SK-N-SH (cell line): ENCODE results near the gene LPIN2. TPM values are rescaled to one million over a fixed set of nuclear protein-coding genes. Genes with fewer than 3 reads are reported as not detected.
A peak's percentile ranks its signal among the peaks of the same experiment; 100 is the strongest.
"Not testable (repeated sequence)": the region's sequence is repeated elsewhere in the genome, so short reads cannot be mapped to it uniquely, and the experiment has no call there.

Experiments used
- CTCF ChIA-PET: fragments of 300-600, 350-600 bp; formaldehyde crosslinking; extraction: SDS; loops from one replicate; lab custom pipeline; 2021; lab: Yijun Ruan, JAX
- POLR2A ChIA-PET: fragments of 350-600 bp; sonication (Branson Sonifier 250); formaldehyde crosslinking; extraction: SDS; loops from one replicate; lab custom pipeline; 2020; ENCODE audit warnings: antibody characterized with exemption, inconsistent platforms; lab: Yijun Ruan, JAX
- DNase-seq: peaks from one replicate; pipeline ENCODE4 v3.0.0; 2012
- H2AFZ ChIP-seq: fragments of 200-600 bp; sonication (generic); 2 replicates; pipeline ENCODE4 v1.8.1; 2016; ENCODE audit warnings: antibody characterized with exemption, mild to moderate bottlenecking, low read depth
- H3F3A ChIP-seq: fragments of 200-600 bp; sonication (generic); replicated peaks from 2 replicates; pipeline ENCODE3; 2016; ENCODE audit warnings: antibody characterized with exemption, mild to moderate bottlenecking; ENCODE audit not compliant: insufficient read depth
- H3K27ac ChIP-seq, 2 experiments: fragments of 200-500 bp in 1 of 2; fragments of 200-600 bp in 1 of 2; sonication (Bioruptor generic) in 1 of 2; sonication (generic), shearing (Covaris generic) in 1 of 2; 2 replicates each; pipeline versions ENCODE4 v1.5.1 to v1.6.1; 2014 to 2016; ENCODE audit warnings: low read depth in 2 of 2, inconsistent platforms in 1 of 2, low read length in 1 of 2, mild to moderate bottlenecking in 1 of 2, mixed read lengths in 1 of 2
- H3K27me3 ChIP-seq: fragments of 200-600 bp; sonication (generic), shearing (Covaris generic); 2 replicates; pipeline ENCODE4 v1.6.1; 2016; ENCODE audit warnings: mixed run types; ENCODE audit not compliant: insufficient read depth
- H3K36me3 ChIP-seq, 2 experiments: fragments of 200-500 bp in 1 of 2; fragments of 200-600 bp in 1 of 2; sonication (Bioruptor generic) in 1 of 2; sonication (generic) in 1 of 2; replicated peaks in 1 of 2; 2 replicates each; pipeline versions ENCODE3 to v1.5.1; 2014 to 2016; ENCODE audit warnings: low read length in 1 of 2, mild to moderate bottlenecking in 1 of 2; ENCODE audit not compliant: insufficient read depth in 2 of 2, control insufficient read depth in 1 of 2
- H3K4me1 ChIP-seq, 2 experiments: fragments of 200-500 bp in 1 of 2; fragments of 200-600 bp in 1 of 2; sonication (Bioruptor generic) in 1 of 2; sonication (generic), shearing (Covaris generic) in 1 of 2; 2 replicates each; pipeline versions ENCODE4 v1.5.1 to v1.6.1; 2014 to 2016; ENCODE audit warnings: low read depth in 1 of 2, low read length in 1 of 2, mixed run types in 1 of 2; ENCODE audit not compliant: insufficient read depth in 2 of 2, control insufficient read depth in 1 of 2
- H3K4me2 ChIP-seq: fragments of 200-600 bp; sonication (generic), shearing (Covaris generic); 2 replicates; pipeline ENCODE4 v1.6.1; 2017; ENCODE audit warnings: mixed run types
- H3K4me3 ChIP-seq, 2 experiments: fragments of 200-500 bp in 1 of 2; fragments of 200-600 bp in 1 of 2; sonication (Bioruptor generic) in 1 of 2; sonication (generic), shearing (Covaris generic) in 1 of 2; 2 replicates each; pipeline versions ENCODE4 v1.5.1 to v1.8.1; 2014 to 2016; ENCODE audit warnings: low read depth in 2 of 2, inconsistent platforms in 1 of 2, low read length in 1 of 2, mild to moderate bottlenecking in 1 of 2, mixed read lengths in 1 of 2, moderate library complexity in 1 of 2
- H3K79me2 ChIP-seq: fragments of 200-600 bp; sonication (generic); 2 replicates; pipeline ENCODE4 v1.8.1; 2017; ENCODE audit warnings: mild to moderate bottlenecking; ENCODE audit not compliant: insufficient read depth
- H3K9ac ChIP-seq: fragments of 200-600 bp; sonication (generic); 2 replicates; pipeline ENCODE4 v1.6.1; 2017; ENCODE audit warnings: mixed run types
- H3K9me2 ChIP-seq: fragments of 200-600 bp; sonication (generic); 2 replicates; pipeline ENCODE4 v1.6.1; 2017; ENCODE audit warnings: mixed run types
- H3K9me3 ChIP-seq: fragments of 200-600 bp; sonication (generic); 2 replicates; pipeline ENCODE4 v1.6.1; 2017; ENCODE audit warnings: mixed run types, mild to moderate bottlenecking, moderate library complexity
- H4K20me1 ChIP-seq: fragments of 200-600 bp; sonication (generic); 2 replicates; pipeline ENCODE4 v1.6.1; 2017; ENCODE audit warnings: mild to moderate bottlenecking, mixed run types; ENCODE audit not compliant: insufficient read depth
- CHD2 ChIP-seq: fragments of 150-350 bp; IDR thresholded peaks from 2 replicates; pipeline ENCODE4 v1.6.1; 2018; ENCODE audit warnings: low read length; ENCODE audit not compliant: partially characterized antibody
- EZH2phosphoT487 ChIP-seq: fragments of 200-600 bp; sonication (generic); IDR thresholded peaks from 2 replicates; pipeline ENCODE4 v1.6.1; 2017; ENCODE audit warnings: low read depth, mixed run types, mild to moderate bottlenecking, antibody characterized with exemption, moderate library complexity, borderline replicate concordance
- FOXJ3 ChIP-seq: sonication (generic); formaldehyde crosslinking; IDR thresholded peaks from 2 replicates; pipeline ENCODE4 v1.5.1; 2020; ENCODE audit warnings: mild to moderate bottlenecking, missing genetic modification reagents
- FOXM1 ChIP-seq: IDR thresholded peaks from 2 replicates; pipeline ENCODE4 v1.4.0; 2012; ENCODE audit warnings: low read depth, mild to moderate bottlenecking
- JUND ChIP-seq: IDR thresholded peaks from 2 replicates; pipeline ENCODE4 v1.4.0; 2012
- MEF2A ChIP-seq: IDR thresholded peaks from 2 replicates; pipeline ENCODE4 v1.4.0; 2012; ENCODE audit warnings: low read depth, borderline replicate concordance
- MXI1 ChIP-seq: IDR thresholded peaks from 2 replicates; pipeline ENCODE4 v1.6.1; 2012; ENCODE audit warnings: mild to moderate bottlenecking, low read depth, low read length, improper control_type of control experiment
- NFIC ChIP-seq: IDR thresholded peaks from 2 replicates; pipeline ENCODE4 v1.4.0; 2012; ENCODE audit warnings: borderline replicate concordance
- NRF1 ChIP-seq: IDR thresholded peaks from 2 replicates; pipeline ENCODE4 v1.6.1; 2012; ENCODE audit warnings: low read depth, mild to moderate bottlenecking, low read length
- RAD21 ChIP-seq: IDR thresholded peaks from 2 replicates; pipeline ENCODE4 v1.6.1; 2012; ENCODE audit warnings: mild to moderate bottlenecking, low read length
- RXRA ChIP-seq: IDR thresholded peaks from 2 replicates; pipeline ENCODE4 v1.4.0; 2012; ENCODE audit warnings: low read depth, mild to moderate bottlenecking, borderline replicate concordance
- SIN3A ChIP-seq: IDR thresholded peaks from 2 replicates; pipeline ENCODE4 v1.6.1; 2012; ENCODE audit warnings: low read depth, mild to moderate bottlenecking, low read length, moderate library complexity, borderline replicate concordance
- SMC3 ChIP-seq: IDR thresholded peaks from 2 replicates; pipeline ENCODE4 v1.6.1; 2012; ENCODE audit warnings: low read depth, low read length, improper control_type of control experiment
- TCF12 ChIP-seq: IDR thresholded peaks from 2 replicates; pipeline ENCODE4 v1.4.0; 2012
- TEAD4 ChIP-seq: IDR thresholded peaks from 2 replicates; pipeline ENCODE4 v1.4.0; 2012; ENCODE audit warnings: mild to moderate bottlenecking, borderline replicate concordance; ENCODE audit not compliant: insufficient read depth
- YY1 ChIP-seq: IDR thresholded peaks from 2 replicates; pipeline ENCODE4 v1.4.0; 2012; ENCODE audit warnings: low read depth, mild to moderate bottlenecking
- WGBS: methylation state at CpG from one replicate; pipeline ENCODE4 v1.1.6; 2017; ENCODE audit warnings: low lambda C conversion rate; 5-methylcytosine and 5-hydroxymethylcytosine counted together
- polyA plus RNA-seq, 3 experiments: library from polyadenylated mRNA; depleted of rRNA; stranded (reverse); fragments of >200 nt; gene quantifications; 2 replicates each; pipeline ENCODE4 v1.2.3, GENCODE V29; 2012
- TF ChIP-seq, protein P1 (sequence below): IDR thresholded peaks from 2 replicates; pipeline ENCODE4 v1.4.0; 2012; ENCODE audit warnings: low read depth
- TF ChIP-seq, protein P2 (sequence below): IDR thresholded peaks from 2 replicates; pipeline ENCODE4 v1.4.0; 2012; ENCODE audit warnings: low read depth, borderline replicate concordance
- TF ChIP-seq, protein P3 (sequence below): fragments of 150-350 bp; IDR thresholded peaks from 2 replicates; pipeline ENCODE4 v1.6.1; 2017; ENCODE audit warnings: antibody characterized with exemption, low read length, low read depth, borderline replicate concordance

Gene LPIN2
- polyA plus RNA-seq, 1 of the 3 experiments (the other 2 are of a cell fraction) = 19.3 TPM

DNA sequence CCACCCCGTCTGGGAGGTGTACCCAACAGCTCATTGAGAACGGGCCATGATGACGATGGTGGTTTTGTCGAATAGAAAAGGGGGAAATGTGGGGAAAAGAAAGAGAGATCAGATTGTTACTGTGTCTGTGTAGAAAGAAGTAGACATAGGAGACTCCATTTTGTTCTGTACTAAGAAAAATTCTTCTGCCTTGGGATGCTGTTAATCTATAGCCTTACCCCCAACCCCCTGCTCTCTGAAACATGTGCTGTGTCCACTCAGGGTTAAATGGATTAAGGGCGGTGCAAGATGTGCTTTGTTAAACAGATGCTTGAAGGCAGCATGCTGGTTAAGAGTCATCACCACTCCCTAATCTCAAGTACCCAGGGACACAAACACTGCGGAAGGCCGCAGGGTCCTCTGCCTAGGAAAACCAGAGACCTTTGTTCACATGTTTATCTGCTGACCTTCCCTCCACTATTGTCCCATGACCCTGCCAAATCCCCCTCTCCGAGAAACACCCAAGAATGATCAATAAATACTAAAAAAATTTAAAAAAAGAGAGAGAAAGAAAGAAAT is 37.0 kb upstream of the LPIN2 start:
- H3K36me3 ChIP-seq, H3K4me1 ChIP-seq, H3K4me3 ChIP-seq, H3K4me2 ChIP-seq, H3K9ac ChIP-seq, POLR2A ChIA-PET, H3K9me2 ChIP-seq, DNase-seq, H3K27ac ChIP-seq, H3K27me3 ChIP-seq, H3K79me2 ChIP-seq, H3K9me3 ChIP-seq, H4K20me1 ChIP-seq, H2AFZ ChIP-seq, H3F3A ChIP-seq: not testable (repeated sequence)
- WGBS = 81% methylated on average over 1 of the region's 8 CpGs
- CTCF ChIA-PET = interaction anchor here (2.0 kb wide), 1 partner anchor 10 kb away, joined by 6 read pairs; no protein-coding TSS in a partner anchor

DNA sequence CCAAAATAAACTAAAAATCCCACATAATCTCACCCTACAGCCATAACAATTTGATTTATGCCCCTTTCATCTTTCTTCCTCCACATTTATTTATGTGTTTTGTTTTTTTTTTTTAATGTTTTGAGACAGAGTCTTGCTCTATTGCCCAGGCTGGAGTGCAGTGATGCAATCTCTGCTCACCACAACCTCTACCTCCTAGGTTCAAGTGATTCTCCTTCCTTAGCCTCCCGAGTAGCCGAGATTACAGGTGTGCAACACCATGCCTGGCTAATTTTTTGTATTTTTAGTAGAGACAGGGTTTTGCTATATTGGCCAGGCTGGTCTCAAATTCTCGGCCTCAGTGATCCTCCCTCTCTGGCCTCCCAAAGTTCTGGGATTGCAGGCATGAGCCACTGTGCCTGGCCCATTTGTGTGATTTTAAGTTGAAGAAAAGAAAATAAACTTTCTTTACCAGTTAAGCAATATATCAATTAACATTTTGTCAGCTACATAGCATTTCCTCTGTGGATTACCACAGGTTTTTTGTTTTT is 35.9 kb upstream of the LPIN2 start:
- Histone ChIP-seq H3K27ac (no peak overlapping the region), H3K4me2 (no peak overlapping the region), H3K9ac (no peak overlapping the region), H3K79me2 (no peaks in the 10 kb centered on the region), H3K36me3 (no peaks in the 10 kb centered on the region), H2AFZ (no peak overlapping the region)
- no peak for TF ChIP-seq MEF2A
- no peak for TF ChIP-seq NRF1
- TF ChIP-seq MXI1 = no peak
- TF ChIP-seq, protein P1, sequence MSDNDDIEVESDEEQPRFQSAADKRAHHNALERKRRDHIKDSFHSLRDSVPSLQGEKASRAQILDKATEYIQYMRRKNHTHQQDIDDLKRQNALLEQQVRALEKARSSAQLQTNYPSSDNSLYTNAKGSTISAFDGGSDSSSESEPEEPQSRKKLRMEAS = no peak
- TF ChIP-seq RAD21 = no peak
- no peak for TF ChIP-seq FOXM1
- TF ChIP-seq YY1 = no peak
- TF ChIP-seq, all 33 proteins: peak for 0
- no peaks in the 10 kb centered on the region for H3F3A ChIP-seq
- ChIA-PET POLR2A (no interaction called here), CTCF (interaction anchor here (2.0 kb wide), 1 partner anchor 11 kb away, joined by 6 read pairs; no protein-coding TSS in a partner anchor)
- whole genome bisulfite sequencing = 97% methylated on average over 3 of the region's 3 CpGs
- H3K27me3 ChIP-seq = no peaks in the 10 kb centered on the region
- no peaks in the 10 kb centered on the region for H4K20me1 ChIP-seq
- H3K4me1 ChIP-seq = peaks cover 0 to 9% of the 10 kb centered on the region in 2 experiments; a peak in 1 of 4 replicates
- no peaks in the 10 kb centered on the region for H3K9me2 ChIP-seq
- DNase-seq = no peak
- H3K9me3 ChIP-seq = no peaks in the 10 kb centered on the region
- no peak overlapping the region for H3K4me3 ChIP-seq

DNA sequence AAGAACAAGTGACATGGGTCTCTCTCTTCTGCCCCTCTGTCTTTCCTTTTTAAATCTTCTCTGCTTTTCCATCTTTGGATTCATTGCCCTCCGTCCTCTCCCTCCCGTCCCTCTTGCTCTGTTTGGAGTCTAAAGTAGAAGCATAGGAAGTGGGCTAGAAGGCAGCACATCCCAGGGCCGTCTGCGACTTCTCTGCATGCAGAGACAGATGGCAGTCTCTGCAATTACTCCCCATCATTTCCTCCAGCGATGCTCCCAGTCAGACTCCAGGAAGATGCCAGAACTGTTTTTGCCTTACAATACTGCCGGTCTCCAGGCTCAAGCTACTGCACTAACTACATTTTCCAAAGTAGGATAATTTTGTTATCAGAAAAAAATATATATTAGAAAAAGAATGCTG is 35.2 kb upstream of the LPIN2 start:
- H3K79me2 ChIP-seq = no peaks in the 10 kb centered on the region
- peaks cover 0 to 9% of the 10 kb centered on the region in 2 experiments; a peak in 1 of 4 replicates for H3K4me1 ChIP-seq
- H3K4me3 ChIP-seq = no peak overlapping the region
- no peaks in the 10 kb centered on the region for H3K27me3 ChIP-seq
- no peak overlapping the region for H2AFZ ChIP-seq
- H4K20me1 ChIP-seq = no peaks in the 10 kb centered on the region
- ChIA-PET CTCF (interaction anchor here (0.5 kb wide), 1 partner anchor 63 kb away, joined by 3 read pairs; no protein-coding TSS in a partner anchor), POLR2A (no interaction called here)
- TF ChIP-seq MEF2A (no peak), TCF12 (no peak), SIN3A (no peak), CHD2 (no peak), FOXJ3 (CRISPR knock-in tag) (no peak), EZH2phosphoT487 (no peak), JUND (no peak), YY1 (no peak), SMC3 (no peak), NRF1 (no peak), TEAD4 (no peak), RXRA (no peak), NFIC (no peak)
- TF ChIP-seq, protein P2, sequence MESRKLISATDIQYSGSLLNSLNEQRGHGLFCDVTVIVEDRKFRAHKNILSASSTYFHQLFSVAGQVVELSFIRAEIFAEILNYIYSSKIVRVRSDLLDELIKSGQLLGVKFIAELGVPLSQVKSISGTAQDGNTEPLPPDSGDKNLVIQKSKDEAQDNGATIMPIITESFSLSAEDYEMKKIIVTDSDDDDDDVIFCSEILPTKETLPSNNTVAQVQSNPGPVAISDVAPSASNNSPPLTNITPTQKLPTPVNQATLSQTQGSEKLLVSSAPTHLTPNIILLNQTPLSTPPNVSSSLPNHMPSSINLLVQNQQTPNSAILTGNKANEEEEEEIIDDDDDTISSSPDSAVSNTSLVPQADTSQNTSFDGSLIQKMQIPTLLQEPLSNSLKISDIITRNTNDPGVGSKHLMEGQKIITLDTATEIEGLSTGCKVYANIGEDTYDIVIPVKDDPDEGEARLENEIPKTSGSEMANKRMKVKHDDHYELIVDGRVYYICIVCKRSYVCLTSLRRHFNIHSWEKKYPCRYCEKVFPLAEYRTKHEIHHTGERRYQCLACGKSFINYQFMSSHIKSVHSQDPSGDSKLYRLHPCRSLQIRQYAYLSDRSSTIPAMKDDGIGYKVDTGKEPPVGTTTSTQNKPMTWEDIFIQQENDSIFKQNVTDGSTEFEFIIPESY = no peak
- TF ChIP-seq, protein P3, sequence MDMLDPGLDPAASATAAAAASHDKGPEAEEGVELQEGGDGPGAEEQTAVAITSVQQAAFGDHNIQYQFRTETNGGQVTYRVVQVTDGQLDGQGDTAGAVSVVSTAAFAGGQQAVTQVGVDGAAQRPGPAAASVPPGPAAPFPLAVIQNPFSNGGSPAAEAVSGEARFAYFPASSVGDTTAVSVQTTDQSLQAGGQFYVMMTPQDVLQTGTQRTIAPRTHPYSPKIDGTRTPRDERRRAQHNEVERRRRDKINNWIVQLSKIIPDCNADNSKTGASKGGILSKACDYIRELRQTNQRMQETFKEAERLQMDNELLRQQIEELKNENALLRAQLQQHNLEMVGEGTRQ = no peak
- H3F3A ChIP-seq = no peaks in the 10 kb centered on the region
- WGBS = 55% methylated on average over 6 of the region's 6 CpGs
- H3K9me3 ChIP-seq = no peaks in the 10 kb centered on the region
- H3K27ac ChIP-seq = no peak overlapping the region
- no peaks in the 10 kb centered on the region for H3K9me2 ChIP-seq
- peak; percentile 53 for DNase-seq
- no peaks in the 10 kb centered on the region for H3K36me3 ChIP-seq
- no peak overlapping the region for H3K9ac ChIP-seq
- no peak overlapping the region for H3K4me2 ChIP-seq
